ENCODE data around the gene SCARB2.

The SCARB2 gene

GRCh38 chr4:76224171-76224570, 10.5 kb upstream of the SCARB2 start:
- no peak for DNase-seq (ENCODE audit: low read depth in 2 of 2)

- DNase-seq (ENCODE audit: low read depth in 2 of 2), result no peak
These were observed 5.9 kb upstream of the SCARB2 start for GRCh38 chr4:76219299-76220055.

GRCh38 chr4:76216975-76217814, 3.6 kb upstream of the SCARB2 start:
- DNase-seq (ENCODE audit: low read depth in 2 of 2), result no peak

DNA sequence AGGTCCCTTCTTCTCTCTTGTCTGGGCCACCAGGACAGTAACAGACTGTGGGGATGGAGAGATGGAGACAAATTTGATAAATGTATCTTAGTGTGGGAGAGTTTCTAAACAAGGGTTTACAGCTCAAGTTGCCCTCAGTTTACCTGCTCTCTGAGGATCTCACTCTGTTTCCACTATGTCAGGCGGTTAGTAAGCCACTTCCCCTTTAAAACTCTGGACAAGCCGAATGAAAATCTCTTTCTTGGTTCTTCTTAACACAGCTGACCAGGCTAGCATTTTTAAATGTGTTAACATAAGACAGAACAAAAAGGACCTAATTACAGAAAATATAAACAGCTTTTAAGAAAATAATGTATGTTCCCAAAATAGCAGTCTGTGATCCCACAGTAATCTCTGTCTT, 2.9 kb upstream of the SCARB2 start:
- no peak for DNase-seq (ENCODE audit: low read depth in 2 of 2)

DNA sequence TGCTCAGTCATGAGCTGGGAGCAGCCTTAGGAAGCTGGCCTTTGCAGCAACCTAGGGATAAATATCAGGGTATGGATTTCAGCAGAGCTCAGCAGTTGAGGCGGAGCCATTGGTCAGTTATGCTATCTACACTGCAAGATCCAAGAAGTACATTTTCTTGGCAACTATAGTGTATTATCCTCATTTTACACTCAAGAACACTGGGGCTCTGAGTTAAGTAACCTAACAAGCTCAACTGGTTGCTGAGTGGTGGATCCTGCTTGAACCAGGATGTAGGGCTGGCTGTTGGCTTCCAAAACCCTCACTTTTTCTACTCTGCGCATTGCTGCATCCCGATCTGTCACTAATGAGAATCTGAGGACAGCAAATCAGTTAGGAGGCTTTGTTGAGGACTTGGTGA, 1.5 kb upstream of the SCARB2 start:
- no peak for DNase-seq (ENCODE audit: low read depth in 2 of 2)

DNA sequence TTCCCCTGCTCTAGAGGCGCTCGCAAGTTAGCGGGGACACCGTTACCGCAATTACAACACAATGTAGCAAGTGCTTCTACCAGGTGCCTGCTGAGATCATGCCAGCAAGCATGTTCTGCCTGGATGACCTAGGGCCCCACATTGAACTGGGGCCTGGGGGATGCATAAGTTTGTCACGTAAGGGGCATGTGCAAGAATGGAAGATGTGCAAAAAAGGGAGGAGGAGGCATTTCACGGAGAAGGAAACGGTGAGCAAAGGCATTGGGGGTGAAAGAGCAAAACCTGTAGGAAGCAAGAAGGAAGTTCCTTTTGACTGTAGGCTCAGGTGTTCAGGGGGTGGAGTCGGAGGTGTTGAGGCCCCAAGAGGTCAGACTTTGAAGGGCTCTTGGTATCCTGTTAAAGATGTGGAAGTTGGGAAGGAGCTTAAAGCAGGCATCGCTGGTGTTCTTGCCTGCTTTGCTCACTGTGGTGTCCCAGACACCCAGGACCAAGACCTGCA, 602 bp upstream of the SCARB2 start:
- DNase-seq (ENCODE audit: low read depth in 2 of 2), result no peak

GRCh38 chr4:76212851-76213414, 691 bp downstream of the SCARB2 start:
- DNase-seq (ENCODE audit: low read depth in 2 of 2), result no peak

DNA sequence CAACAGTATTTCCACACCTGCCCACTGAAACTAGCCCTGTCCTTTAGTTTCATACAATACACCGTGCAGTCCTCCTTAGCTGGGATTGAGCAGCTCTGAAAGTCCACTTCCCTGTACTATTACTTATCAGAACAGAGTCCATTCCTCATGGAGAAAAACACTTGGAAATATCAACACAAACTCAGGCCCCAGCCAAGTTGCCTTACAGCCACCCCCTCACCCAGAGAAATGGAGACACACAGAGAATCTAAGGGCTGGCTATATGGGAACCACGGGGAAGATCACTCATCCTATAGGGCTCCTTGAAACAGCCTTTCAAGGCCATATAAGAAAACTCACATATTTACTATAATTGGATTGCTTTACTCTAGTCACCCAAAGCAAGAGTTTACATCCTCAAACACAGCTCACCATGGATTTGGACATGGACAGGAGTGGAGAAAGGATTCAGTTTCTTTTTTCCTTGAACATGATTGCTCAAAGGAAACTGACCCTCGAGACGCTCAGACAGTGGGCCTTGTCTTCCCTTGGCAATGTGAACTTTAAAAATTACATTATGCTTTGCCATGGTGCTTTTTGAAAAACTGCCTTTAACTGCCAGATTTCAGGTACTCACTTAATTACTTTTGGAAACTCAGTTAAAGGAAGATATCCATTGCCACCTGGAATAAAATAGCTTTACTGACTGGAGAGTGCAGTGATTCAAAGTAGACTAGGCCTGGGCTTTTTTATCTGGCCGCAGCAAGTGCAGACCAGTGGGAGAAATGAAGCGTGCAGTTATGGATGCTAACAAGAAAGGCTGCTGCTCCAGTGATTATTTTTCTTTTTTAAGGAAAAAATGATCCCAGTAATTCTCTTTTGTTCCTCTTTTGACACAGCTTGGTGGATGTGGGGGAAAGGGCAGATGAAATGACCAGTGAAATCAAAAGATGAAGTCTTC, 1.6 kb downstream of the SCARB2 start:
- no peak for DNase-seq (ENCODE audit: low read depth in 2 of 2)

GRCh38 chr4:76210452-76210851, 3.2 kb downstream of the SCARB2 start:
- DNase-seq (ENCODE audit: low read depth in 2 of 2), result no peak

GRCh38 chr4:76209881-76210280, 3.7 kb downstream of the SCARB2 start:
- DNase-seq (ENCODE audit: low read depth in 2 of 2), result no peak

- DNase-seq (ENCODE audit: low read depth in 2 of 2), result peak; percentile 44 to 45
These were observed 5.4 kb downstream of the SCARB2 start for GRCh38 chr4:76208005-76208765.

GRCh38 chr4:76207549-76207948, 6.1 kb downstream of the SCARB2 start:
- DNase-seq (ENCODE audit: low read depth in 2 of 2), result no peak

- no peak for DNase-seq (ENCODE audit: low read depth in 2 of 2)
These were observed 7.2 kb downstream of the SCARB2 start for GRCh38 chr4:76206222-76206942.

DNA sequence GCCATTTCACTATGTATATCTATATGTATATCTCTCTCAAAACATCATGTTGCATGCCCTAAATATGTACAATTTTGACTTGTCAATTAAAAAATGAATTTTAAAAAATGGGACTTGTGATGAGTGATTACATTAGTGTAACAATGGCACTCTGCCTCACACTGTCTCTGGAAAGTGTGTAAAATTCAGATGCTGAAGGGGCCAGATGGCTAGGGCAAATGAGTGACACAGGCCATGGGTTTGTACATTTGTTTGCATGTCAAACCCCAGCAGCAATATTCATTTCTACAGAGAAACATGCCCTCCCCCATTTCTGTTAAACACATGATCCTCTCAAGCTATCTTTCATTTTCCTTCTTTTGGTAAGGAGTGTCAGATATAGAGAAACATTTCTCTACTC, 8.1 kb downstream of the SCARB2 start:
- DNase-seq (ENCODE audit: low read depth in 2 of 2), result no peak

- DNase-seq (ENCODE audit: low read depth in 2 of 2), result no peak
These were observed 8.7 kb downstream of the SCARB2 start for GRCh38 chr4:76204936-76205335.

DNA sequence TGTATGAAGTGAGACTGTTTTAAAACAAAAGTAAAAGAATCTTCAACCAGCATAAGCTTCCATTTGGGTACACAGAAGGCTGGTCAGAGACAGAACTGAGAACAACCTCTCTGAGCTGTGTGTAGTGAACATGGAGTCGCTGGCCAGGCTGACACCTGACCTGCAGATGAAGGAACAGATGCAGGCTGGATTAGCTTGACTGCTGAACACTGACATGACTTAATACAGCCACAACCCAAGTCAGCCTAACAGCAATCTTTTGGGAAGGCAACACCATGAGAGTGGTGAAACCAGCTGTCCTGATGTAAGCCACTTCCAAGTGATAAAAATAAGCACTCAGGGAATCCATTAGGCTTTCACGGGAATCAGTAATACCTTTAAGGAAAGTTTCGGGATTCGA, 10.1 kb downstream of the SCARB2 start:
- no peak for DNase-seq (ENCODE audit: low read depth in 2 of 2)

DNA sequence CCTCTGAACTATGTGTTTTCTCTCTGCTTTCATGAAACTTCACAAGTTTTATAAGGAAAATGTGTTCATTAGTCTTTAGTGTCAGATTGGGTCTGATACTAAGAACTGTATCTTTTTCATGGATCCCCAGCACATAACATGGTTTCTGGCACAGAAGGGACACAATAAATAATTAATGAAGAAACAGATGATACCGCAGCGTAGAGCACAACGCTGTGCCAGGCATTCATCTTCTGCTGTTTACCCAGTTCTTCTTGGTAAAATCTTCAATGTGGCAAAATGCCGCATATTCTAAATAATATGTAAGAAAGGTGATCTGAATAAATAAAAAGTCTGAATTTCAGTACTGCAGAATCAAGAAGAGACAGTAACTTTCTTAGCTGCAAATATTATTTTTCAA, 12.3 kb downstream of the SCARB2 start:
- no peak for DNase-seq (ENCODE audit: low read depth in 2 of 2)

DNA sequence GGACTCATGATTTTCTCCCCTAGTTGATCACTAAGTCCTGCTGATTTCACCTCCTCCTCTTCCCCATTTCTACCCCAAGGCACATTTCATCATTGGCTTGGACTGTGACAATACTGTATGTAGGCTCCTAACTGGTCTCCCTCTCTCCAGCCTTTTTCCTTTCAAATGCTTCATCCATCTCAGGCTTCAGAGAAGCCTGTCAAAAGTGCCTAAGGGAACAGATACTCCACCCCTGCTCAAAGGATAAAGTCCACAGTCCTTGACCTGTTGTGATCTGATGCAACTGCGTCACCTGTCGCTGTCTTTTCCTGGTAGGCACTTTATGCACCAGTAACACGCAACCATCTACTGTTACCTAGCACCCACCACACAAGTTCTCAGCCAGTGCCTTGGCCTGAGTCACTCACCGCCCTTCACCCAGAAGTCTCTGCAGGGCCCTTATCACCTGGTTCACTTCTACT, 12.8 kb downstream of the SCARB2 start:
- DNase-seq (ENCODE audit: low read depth in 2 of 2), result no peak

GRCh38 chr4:76199664-76200211, 13.9 kb downstream of the SCARB2 start:
- DNase-seq (ENCODE audit: low read depth in 2 of 2), result no peak
